ENCODE data around the gene VAV2.
"Not testable (repeated sequence)": the region's sequence is repeated elsewhere in the genome, so short reads cannot be mapped to it uniquely, and the experiment has no call there.

Gene VAV2

GRCh38 chr9:133773889-133774655 is 218.1 kb downstream of the VAV2 start:
- Histone ChIP-seq H3K4me1 (ENCODE audit: control insufficient read depth, insufficient read depth, low read length) (no peaks in the 10 kb centered on the region), H3K9ac (ENCODE audit: low read length) (no peak overlapping the region), H3K9me3 (ENCODE audit: control insufficient read depth, low read length) (peaks cover 6% of the 10 kb centered on the region), H3K27me3 (ENCODE audit: control insufficient read depth, insufficient read depth, low read length) (no peaks in the 10 kb centered on the region), H3K4me3 (ENCODE audit: low read length) (no peak overlapping the region), H3K36me3 (ENCODE audit: control insufficient read depth, insufficient read depth, low read length) (peaks cover 12% of the 10 kb centered on the region)

- H3K36me3 ChIP-seq (ENCODE audit: control insufficient read depth, insufficient read depth, low read length) = peaks cover 16% of the 10 kb centered on the region
- H3K9me3 ChIP-seq (ENCODE audit: control insufficient read depth, low read length) = peaks cover 6% of the 10 kb centered on the region
- H3K4me1 ChIP-seq (ENCODE audit: control insufficient read depth, insufficient read depth, low read length) = no peaks in the 10 kb centered on the region
- no peaks in the 10 kb centered on the region for H3K27me3 ChIP-seq (ENCODE audit: control insufficient read depth, insufficient read depth, low read length)
- no peak overlapping the region for H3K4me3 ChIP-seq (ENCODE audit: low read length)
- no peak overlapping the region for H3K9ac ChIP-seq (ENCODE audit: low read length)
These were observed 219.5 kb downstream of the VAV2 start for GRCh38 chr9:133772581-133772980.

- no peak overlapping the region for H3K9ac ChIP-seq (ENCODE audit: low read length)
- peaks cover 6% of the 10 kb centered on the region for H3K9me3 ChIP-seq (ENCODE audit: control insufficient read depth, low read length)
- no peak overlapping the region for H3K4me3 ChIP-seq (ENCODE audit: low read length)
- peaks cover 16% of the 10 kb centered on the region for H3K36me3 ChIP-seq (ENCODE audit: control insufficient read depth, insufficient read depth, low read length)
- H3K4me1 ChIP-seq (ENCODE audit: control insufficient read depth, insufficient read depth, low read length) = no peaks in the 10 kb centered on the region
- H3K27me3 ChIP-seq (ENCODE audit: control insufficient read depth, insufficient read depth, low read length) = no peaks in the 10 kb centered on the region
These were observed 220.3 kb downstream of the VAV2 start for GRCh38 chr9:133771486-133772482.

GRCh38 chr9:133770076-133770777 is 221.9 kb downstream of the VAV2 start:
- peaks cover 6% of the 10 kb centered on the region for H3K9me3 ChIP-seq (ENCODE audit: control insufficient read depth, low read length)
- H3K9ac ChIP-seq (ENCODE audit: low read length) = no peak overlapping the region
- H3K4me3 ChIP-seq (ENCODE audit: low read length) = no peak overlapping the region
- no peaks in the 10 kb centered on the region for H3K4me1 ChIP-seq (ENCODE audit: control insufficient read depth, insufficient read depth, low read length)
- peaks cover 16% of the 10 kb centered on the region for H3K36me3 ChIP-seq (ENCODE audit: control insufficient read depth, insufficient read depth, low read length)
- no peaks in the 10 kb centered on the region for H3K27me3 ChIP-seq (ENCODE audit: control insufficient read depth, insufficient read depth, low read length)

- no peak overlapping the region for H3K4me3 ChIP-seq (ENCODE audit: low read length)
- H3K27me3 ChIP-seq (ENCODE audit: control insufficient read depth, insufficient read depth, low read length) = no peaks in the 10 kb centered on the region
- H3K36me3 ChIP-seq (ENCODE audit: control insufficient read depth, insufficient read depth, low read length) = peaks cover 13% of the 10 kb centered on the region
- H3K9ac ChIP-seq (ENCODE audit: low read length) = no peak overlapping the region
- no peaks in the 10 kb centered on the region for H3K4me1 ChIP-seq (ENCODE audit: control insufficient read depth, insufficient read depth, low read length)
- H3K9me3 ChIP-seq (ENCODE audit: control insufficient read depth, low read length) = peaks cover 6% of the 10 kb centered on the region
These were observed 222.5 kb downstream of the VAV2 start for GRCh38 chr9:133769511-133770075.

- Histone ChIP-seq H3K27me3 (ENCODE audit: control insufficient read depth, insufficient read depth, low read length) (no peaks in the 10 kb centered on the region), H3K4me3 (ENCODE audit: low read length) (no peak overlapping the region), H3K36me3 (ENCODE audit: control insufficient read depth, insufficient read depth, low read length) (peaks cover 7% of the 10 kb centered on the region), H3K4me1 (ENCODE audit: control insufficient read depth, insufficient read depth, low read length) (no peaks in the 10 kb centered on the region), H3K9me3 (ENCODE audit: control insufficient read depth, low read length) (peaks cover under 1% of the 10 kb centered on the region), H3K9ac (ENCODE audit: low read length) (no peak overlapping the region)
These were observed 223.1 kb downstream of the VAV2 start for GRCh38 chr9:133768859-133769510.

- Histone ChIP-seq H3K9ac (ENCODE audit: low read length) (no peak overlapping the region), H3K36me3 (ENCODE audit: control insufficient read depth, insufficient read depth, low read length) (peaks cover 4% of the 10 kb centered on the region), H3K9me3 (ENCODE audit: control insufficient read depth, low read length) (no peaks in the 10 kb centered on the region), H3K4me3 (ENCODE audit: low read length) (no peak overlapping the region), H3K27me3 (ENCODE audit: control insufficient read depth, insufficient read depth, low read length) (no peaks in the 10 kb centered on the region), H3K4me1 (ENCODE audit: control insufficient read depth, insufficient read depth, low read length) (no peaks in the 10 kb centered on the region)
These were observed 223.7 kb downstream of the VAV2 start for GRCh38 chr9:133768371-133768858.

- no peak overlapping the region for H3K9ac ChIP-seq (ENCODE audit: low read length)
- no peak overlapping the region for H3K4me3 ChIP-seq (ENCODE audit: low read length)
- H3K4me1 ChIP-seq (ENCODE audit: control insufficient read depth, insufficient read depth, low read length) = no peaks in the 10 kb centered on the region
- no peaks in the 10 kb centered on the region for H3K27me3 ChIP-seq (ENCODE audit: control insufficient read depth, insufficient read depth, low read length)
- no peaks in the 10 kb centered on the region for H3K9me3 ChIP-seq (ENCODE audit: control insufficient read depth, low read length)
- H3K36me3 ChIP-seq (ENCODE audit: control insufficient read depth, insufficient read depth, low read length) = peaks cover 4% of the 10 kb centered on the region
These were observed 224.5 kb downstream of the VAV2 start for GRCh38 chr9:133767625-133768024.

GRCh38 chr9:133767008-133767407 is 225.1 kb downstream of the VAV2 start:
- peaks cover 4% of the 10 kb centered on the region for H3K36me3 ChIP-seq (ENCODE audit: control insufficient read depth, insufficient read depth, low read length)
- H3K4me3 ChIP-seq (ENCODE audit: low read length) = no peak overlapping the region
- no peaks in the 10 kb centered on the region for H3K9me3 ChIP-seq (ENCODE audit: control insufficient read depth, low read length)
- no peaks in the 10 kb centered on the region for H3K27me3 ChIP-seq (ENCODE audit: control insufficient read depth, insufficient read depth, low read length)
- no peaks in the 10 kb centered on the region for H3K4me1 ChIP-seq (ENCODE audit: control insufficient read depth, insufficient read depth, low read length)
- H3K9ac ChIP-seq (ENCODE audit: low read length) = no peak overlapping the region

GRCh38 chr9:133766234-133766633 is 225.9 kb downstream of the VAV2 start:
- H3K9ac ChIP-seq (ENCODE audit: low read length); H3K4me3 ChIP-seq (ENCODE audit: low read length); H3K9me3 ChIP-seq (ENCODE audit: control insufficient read depth, low read length); H3K36me3 ChIP-seq (ENCODE audit: control insufficient read depth, insufficient read depth, low read length); H3K4me1 ChIP-seq (ENCODE audit: control insufficient read depth, insufficient read depth, low read length); H3K27me3 ChIP-seq (ENCODE audit: control insufficient read depth, insufficient read depth, low read length): not testable (repeated sequence)

Data from mucosa of stomach (tissue), 1 donor.